ENCODE data around the gene B3GALNT2.

Gene B3GALNT2

GRCh38 chr1:235515844-235516512 lies 11.7 kb upstream of the B3GALNT2 start:
- in situ Hi-C loops (cut with MboI; ENCODE audit: low sequenced_read_pairs) = loop anchor here (10.0 kb wide), 1 partner anchor 219 kb away; no protein-coding TSS in a partner anchor
- Histone ChIP-seq H3K36me3 (replicated peaks) (no peaks in the 10 kb centered on the region), H3K27me3 (ENCODE audit: low read depth) (no peaks in the 10 kb centered on the region), H3K9me3 (no peaks in the 10 kb centered on the region), H3K4me1 (no peaks in the 10 kb centered on the region), H3K4me3 (no peak overlapping the region)
- DNase-seq (ENCODE audit: low spot score in 2 of 2) = no peak

GRCh38 chr1:235513495-235514366 lies 9.5 kb upstream of the B3GALNT2 start:
- Histone ChIP-seq H3K4me1 (no peaks in the 10 kb centered on the region), H3K4me3 (no peak overlapping the region), H3K9me3 (no peaks in the 10 kb centered on the region), H3K27me3 (ENCODE audit: low read depth) (no peaks in the 10 kb centered on the region), H3K36me3 (replicated peaks) (no peaks in the 10 kb centered on the region)
- DNase-seq (ENCODE audit: low spot score in 2 of 2) = peak; percentile 69 to 73
- in situ Hi-C loops (cut with MboI; ENCODE audit: low sequenced_read_pairs) = loop anchor here (10.0 kb wide), 1 partner anchor 221 kb away; no protein-coding TSS in a partner anchor

GRCh38 chr1:235511470-235512240 lies 7.4 kb upstream of the B3GALNT2 start:
- no peaks in the 10 kb centered on the region for H3K36me3 ChIP-seq (replicated peaks)
- in situ Hi-C loops (cut with MboI; ENCODE audit: low sequenced_read_pairs) = loop anchor here (10.0 kb wide), 1 partner anchor 223 kb away; no protein-coding TSS in a partner anchor

GRCh38 chr1:235510823-235511222 lies 6.6 kb upstream of the B3GALNT2 start:
- Histone ChIP-seq H3K4me1 (peaks cover 7% of the 10 kb centered on the region), H3K9me3 (no peaks in the 10 kb centered on the region), H3K36me3 (replicated peaks) (no peaks in the 10 kb centered on the region), H3K27me3 (ENCODE audit: low read depth) (no peaks in the 10 kb centered on the region), H3K4me3 (no peak overlapping the region)
- no peak for DNase-seq (ENCODE audit: low spot score in 2 of 2)
- in situ Hi-C loops (cut with MboI; ENCODE audit: low sequenced_read_pairs) = loop anchor here (10.0 kb wide), 1 partner anchor 224 kb away; no protein-coding TSS in a partner anchor

More at GRCh38 chr1:235511470-235512240, 7.4 kb upstream of the B3GALNT2 start:
- Histone ChIP-seq H3K27me3 (ENCODE audit: low read depth) (no peaks in the 10 kb centered on the region), H3K4me3 (no peak overlapping the region), H3K9me3 (no peaks in the 10 kb centered on the region), H3K4me1 (no peaks in the 10 kb centered on the region; the same call in 1 of the 2 replicates)
- peak in 1 of 2 experiments; percentile 37 for DNase-seq (ENCODE audit: low spot score in 2 of 2)

GRCh38 chr1:235507623-235508022 lies 3.4 kb upstream of the B3GALNT2 start:
- Histone ChIP-seq H3K4me3 (no peak overlapping the region), H3K36me3 (replicated peaks) (no peaks in the 10 kb centered on the region), H3K4me1 (peaks cover 7% of the 10 kb centered on the region), H3K27me3 (ENCODE audit: low read depth) (no peaks in the 10 kb centered on the region), H3K9me3 (no peaks in the 10 kb centered on the region)
- in situ Hi-C loops (cut with MboI; ENCODE audit: low sequenced_read_pairs) = no loop called here
- DNase-seq (ENCODE audit: low spot score in 2 of 2) = no peak

GRCh38 chr1:235504494-235505222 lies 406 bp upstream of the B3GALNT2 start:
- peak; percentile 97 to 99 for DNase-seq (ENCODE audit: low spot score in 2 of 2)
- H3K36me3 ChIP-seq (replicated peaks) = no peaks in the 10 kb centered on the region
- peak overlapping the region; percentile 56 for H3K4me3 ChIP-seq
- no peaks in the 10 kb centered on the region for H3K27me3 ChIP-seq (ENCODE audit: low read depth)
- no peaks in the 10 kb centered on the region for H3K9me3 ChIP-seq
- in situ Hi-C loops (cut with MboI; ENCODE audit: low sequenced_read_pairs) = no loop called here
- H3K4me1 ChIP-seq = peaks cover 15% of the 10 kb centered on the region

GRCh38 chr1:235503403-235504121 lies 690 bp downstream of the B3GALNT2 start:
- Histone ChIP-seq H3K36me3 (replicated peaks) (no peaks in the 10 kb centered on the region), H3K9me3 (no peaks in the 10 kb centered on the region), H3K27me3 (ENCODE audit: low read depth) (no peaks in the 10 kb centered on the region), H3K4me1 (peaks cover 15% of the 10 kb centered on the region), H3K4me3 (peak overlapping the region; percentile 56)
- in situ Hi-C loops (cut with MboI; ENCODE audit: low sequenced_read_pairs) = no loop called here
- peak; percentile 25 to 71 for DNase-seq (ENCODE audit: low spot score in 2 of 2)

GRCh38 chr1:235502601-235503402 lies 1.4 kb downstream of the B3GALNT2 start:
- H3K4me3 ChIP-seq = peak overlapping the region; percentile 56
- H3K27me3 ChIP-seq (ENCODE audit: low read depth) = no peaks in the 10 kb centered on the region
- peaks cover 15% of the 10 kb centered on the region for H3K4me1 ChIP-seq
- in situ Hi-C loops (cut with MboI; ENCODE audit: low sequenced_read_pairs) = no loop called here
- no peaks in the 10 kb centered on the region for H3K36me3 ChIP-seq (replicated peaks)
- DNase-seq (ENCODE audit: low spot score in 2 of 2) = peak in 1 of 2 experiments; percentile 31
- H3K9me3 ChIP-seq = no peaks in the 10 kb centered on the region

- Histone ChIP-seq H3K9me3 (no peaks in the 10 kb centered on the region), H3K4me3 (no peak overlapping the region), H3K27me3 (ENCODE audit: low read depth) (no peaks in the 10 kb centered on the region), H3K36me3 (replicated peaks) (no peaks in the 10 kb centered on the region), H3K4me1 (peaks cover 12% of the 10 kb centered on the region)
- DNase-seq (ENCODE audit: low spot score in 2 of 2) = no peak
- in situ Hi-C loops (cut with MboI; ENCODE audit: low sequenced_read_pairs) = no loop called here
Measured at GRCh38 chr1:235500971-235501540, 3.2 kb downstream of the B3GALNT2 start.

- peaks cover 33% of the 10 kb centered on the region for H3K36me3 ChIP-seq (replicated peaks)
Measured at GRCh38 chr1:235495551-235495950, 8.7 kb downstream of the B3GALNT2 start.

GRCh38 chr1:235495030-235495429 lies 9.2 kb downstream of the B3GALNT2 start:
- Histone ChIP-seq H3K4me1 (peaks cover 2% of the 10 kb centered on the region), H3K27me3 (ENCODE audit: low read depth) (no peaks in the 10 kb centered on the region), H3K4me3 (no peak overlapping the region), H3K9me3 (no peaks in the 10 kb centered on the region), H3K36me3 (replicated peaks) (peaks cover 33% of the 10 kb centered on the region)
- in situ Hi-C loops (cut with MboI; ENCODE audit: low sequenced_read_pairs) = no loop called here
- DNase-seq (ENCODE audit: low spot score in 2 of 2) = no peak

More at GRCh38 chr1:235495551-235495950, 8.7 kb downstream of the B3GALNT2 start:
- in situ Hi-C loops (cut with MboI; ENCODE audit: low sequenced_read_pairs) = no loop called here
- no peaks in the 10 kb centered on the region for H3K9me3 ChIP-seq
- no peaks in the 10 kb centered on the region for H3K27me3 ChIP-seq (ENCODE audit: low read depth)
- H3K4me3 ChIP-seq = no peak overlapping the region
- H3K4me1 ChIP-seq = peaks cover 2% of the 10 kb centered on the region
- no peak for DNase-seq (ENCODE audit: low spot score in 2 of 2)

Data from HAP-1 (cell line).